22Rv1 (cell line): ENCODE results near the gene ITGA4.

Source experiments
- H3K27ac ChIP-seq: fragments of 450-650 bp; 2 replicates; pipeline ENCODE4 v1.5.1; 2017
- CTCF ChIP-seq: fragments of 450-650 bp; IDR thresholded peaks from 2 replicates; pipeline ENCODE4 v1.5.1; 2017; ENCODE audit warnings: mild to moderate bottlenecking
- ZFX ChIP-seq: fragments of 450-650 bp; IDR thresholded peaks from 2 replicates; pipeline ENCODE4 v1.6.1; 2017; ENCODE audit warnings: antibody characterized with exemption, borderline replicate concordance

The ITGA4 gene

GRCh38 chr2:181466661-181467576 lies 9.7 kb downstream of the ITGA4 start:
- H3K27ac ChIP-seq: no peak overlapping the region
- TF ChIP-seq CTCF (peak; percentile 92), ZFX (no peak)

GRCh38 chr2:181467966-181468707 lies 11.0 kb downstream of the ITGA4 start:
- H3K27ac ChIP-seq: no peak overlapping the region
- TF ChIP-seq ZFX: no peak
- no peak for TF ChIP-seq CTCF

- TF ChIP-seq CTCF (no peak), ZFX (no peak)
Measured at GRCh38 chr2:181468811-181469210, 11.6 kb downstream of the ITGA4 start.

GRCh38 chr2:181471226-181471625 lies 14.0 kb downstream of the ITGA4 start:
- no peak overlapping the region for H3K27ac ChIP-seq
- no peak for TF ChIP-seq ZFX
- TF ChIP-seq CTCF: no peak

More at GRCh38 chr2:181468811-181469210, 11.6 kb downstream of the ITGA4 start:
- H3K27ac ChIP-seq: no peak overlapping the region

GRCh38 chr2:181471783-181472182 lies 14.6 kb downstream of the ITGA4 start:
- no peak overlapping the region for H3K27ac ChIP-seq

GRCh38 chr2:181472990-181473389 lies 15.8 kb downstream of the ITGA4 start:
- TF ChIP-seq CTCF (no peak), ZFX (no peak)
- no peak overlapping the region for H3K27ac ChIP-seq

More at GRCh38 chr2:181471783-181472182, 14.6 kb downstream of the ITGA4 start:
- no peak for TF ChIP-seq CTCF
- TF ChIP-seq ZFX: no peak
